GM18870 (cell line): ENCODE measurements around the gene CHST13.
"Not testable (repeated sequence)": the region's sequence is repeated elsewhere in the genome, so short reads cannot be mapped to it uniquely, and the experiment has no call there.

Experiments
- ATAC-seq: cut with Tn5 transposase; IDR thresholded peaks from one replicate; pipeline ENCODE4 v1.9.1; 2021; ENCODE audit warnings: moderate library complexity; ENCODE audit not compliant: unreplicated experiment

The CHST13 gene

GRCh38 chr3:126580746-126581145, 56.8 kb downstream of the CHST13 start:
- no peak for ATAC-seq

GRCh38 chr3:126581569-126581968, 57.6 kb downstream of the CHST13 start:
- ATAC-seq, result no peak

- ATAC-seq, result no peak
These were observed 58.4 kb downstream of the CHST13 start for GRCh38 chr3:126582311-126582710.

GRCh38 chr3:126591515-126591914, 67.6 kb downstream of the CHST13 start:
- not testable (repeated sequence) for ATAC-seq
